Vagina (tissue), 2 donors: ENCODE measurements around the gene ZFHX3.

Experiments used
- CTCF ChIP-seq, 3 experiments: fragments of 450-650 bp in 2 of 3; fragments of 200-600 bp in 1 of 3; sonication (generic) in 1 of 3; IDR thresholded peaks; one replicate each; pipeline ENCODE4 v1.5.1; 2017 to 2019; ENCODE audit warnings: antibody characterized with exemption in 3 of 3, mild to moderate bottlenecking in 2 of 3, moderate library complexity in 2 of 3
- POLR2AphosphoS5 ChIP-seq, 2 donors: sonication (generic); formaldehyde crosslinking; IDR thresholded peaks; one replicate each; pipeline ENCODE4 v1.9.0; 2017; ENCODE audit warnings: antibody characterized with exemption in 2 of 2, mild to moderate bottlenecking in 2 of 2, low read depth in 1 of 2; ENCODE audit not compliant: insufficient read depth in 1 of 2

DNA sequence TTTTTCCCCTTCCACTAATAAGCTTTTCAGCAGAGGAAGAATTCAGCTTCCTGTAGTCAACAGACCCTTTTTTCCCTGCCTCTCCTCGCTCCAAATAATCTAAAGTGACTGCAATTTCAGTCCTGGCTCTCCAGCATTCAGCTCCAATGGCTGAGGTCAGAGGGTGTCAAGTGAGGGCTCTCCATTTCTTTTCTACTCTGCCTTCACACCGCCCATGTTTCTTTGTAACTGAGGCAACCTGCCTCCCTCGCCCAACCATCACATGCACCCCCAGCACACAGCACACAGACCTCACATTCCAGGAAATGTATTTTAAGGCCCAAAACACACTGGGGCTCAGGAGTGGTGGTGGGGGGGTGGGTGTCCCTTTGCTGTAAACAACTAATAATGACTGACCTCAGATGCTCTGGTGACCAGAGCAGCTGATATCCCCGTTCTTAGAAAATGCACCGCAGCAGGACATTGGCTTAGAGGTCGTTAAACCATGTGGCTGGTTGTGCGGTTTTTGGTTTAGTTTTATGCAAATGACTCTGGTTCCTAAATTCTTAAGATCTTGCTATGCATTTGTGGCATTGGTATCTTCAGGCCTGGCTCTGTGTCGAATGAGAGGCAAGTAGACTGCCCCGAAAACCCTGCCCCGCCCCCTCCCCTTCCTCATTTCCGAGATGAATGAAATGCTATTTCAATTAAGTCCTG, 203.6 kb downstream of the ZFHX3 start:
- TF ChIP-seq CTCF (IDR thresholded peaks at IDR 0.05) (no peak), POLR2AphosphoS5 (IDR thresholded peaks at IDR 0.05; ENCODE audit: insufficient read depth in 1 of 2, low read depth in 1 of 2) (no peak)
